ENCODE measurements around the gene FAN1. TPM values are rescaled to one million over a fixed set of nuclear protein-coding genes. Genes with fewer than 3 reads are reported as not detected.

Gene FAN1
- total and polyA plus RNA-seq, 4 experiments from 2014 or later = 7.5 to 25.9 (median 16.8) TPM

- CTCF ChIA-PET (ENCODE audit: partially characterized antibody) = no interaction called here
- POLR2A ChIA-PET (ENCODE audit: partially characterized antibody) = no interaction called here
- intact Hi-C loops (cut with micrococcal nuclease) = no loop called here
Observed at GRCh38 chr15:30939161-30939560, 35.4 kb downstream of the FAN1 start.

GRCh38 chr15:30940359-30940758 lies 36.6 kb downstream of the FAN1 start:
- Mint-ChIP-seq H3K4me1 (no peaks in the 10 kb centered on the region), H3K27me3 (no peaks in the 10 kb centered on the region), H3K36me3 (peaks cover 42 to 77% of the 10 kb centered on the region in 2 donors), H3K4me3 (no peak overlapping the region), H3K27ac (peak overlapping the region in 1 of 7 donors; percentile 36), H3K9me3 (no peaks in the 10 kb centered on the region)
- Histone ChIP-seq H3K9me3 (ENCODE audit: control insufficient read depth in 1 of 2, low read length in 2 of 2) (no peaks in the 10 kb centered on the region), H3K27me3 (ENCODE audit: insufficient read depth, low read length) (no peaks in the 10 kb centered on the region), H3K36me3 (ENCODE audit: insufficient read depth, low read length) (peaks cover 60% of the 10 kb centered on the region), H3K27ac (ENCODE audit: low read depth, low read length) (no peak overlapping the region), H3K4me3 (ENCODE audit: low read length in 2 of 2) (no peak overlapping the region), H3K4me1 (ENCODE audit: insufficient read depth, low read length) (no peaks in the 10 kb centered on the region)
- intact Hi-C loops (cut with micrococcal nuclease) = no loop called here
- POLR2A ChIA-PET (ENCODE audit: partially characterized antibody) = no interaction called here
- DNase-seq = no peak
- CTCF ChIA-PET (ENCODE audit: partially characterized antibody) = interaction anchor here (0.6 to 0.8 kb wide), 2 partner anchors 81 to 160 kb away, joined by 3 read pairs; no protein-coding TSS in a partner anchor

More at GRCh38 chr15:30939161-30939560, 35.4 kb downstream of the FAN1 start:
- H3K27me3 ChIP-seq (ENCODE audit: insufficient read depth, low read length) = no peaks in the 10 kb centered on the region
- peaks cover 59% of the 10 kb centered on the region for H3K36me3 ChIP-seq (ENCODE audit: insufficient read depth, low read length)
- no peak overlapping the region for H3K27ac Mint-ChIP-seq
- H3K36me3 Mint-ChIP-seq = peaks cover 45 to 77% of the 10 kb centered on the region in 2 donors
- H3K4me3 ChIP-seq (ENCODE audit: low read length in 2 of 2) = no peak overlapping the region
- H3K27me3 Mint-ChIP-seq = no peaks in the 10 kb centered on the region
- H3K9me3 ChIP-seq (ENCODE audit: control insufficient read depth in 1 of 2, low read length in 2 of 2) = no peaks in the 10 kb centered on the region
- no peak overlapping the region for H3K27ac ChIP-seq (ENCODE audit: low read depth, low read length)
- no peaks in the 10 kb centered on the region for H3K4me1 Mint-ChIP-seq
- no peaks in the 10 kb centered on the region for H3K4me1 ChIP-seq (ENCODE audit: insufficient read depth, low read length)
- DNase-seq = no peak
- H3K9me3 Mint-ChIP-seq = no peaks in the 10 kb centered on the region
- no peak overlapping the region for H3K4me3 Mint-ChIP-seq

- Histone ChIP-seq H3K27ac (ENCODE audit: low read depth, low read length) (no peak overlapping the region), H3K4me1 (ENCODE audit: insufficient read depth, low read length) (no peaks in the 10 kb centered on the region), H3K9me3 (ENCODE audit: control insufficient read depth in 1 of 2, low read length in 2 of 2) (no peaks in the 10 kb centered on the region), H3K36me3 (ENCODE audit: insufficient read depth, low read length) (peaks cover 68% of the 10 kb centered on the region), H3K4me3 (ENCODE audit: low read length in 2 of 2) (no peak overlapping the region), H3K27me3 (ENCODE audit: insufficient read depth, low read length) (no peaks in the 10 kb centered on the region)
- DNase-seq = no peak
- peaks cover 47 to 81% of the 10 kb centered on the region in 2 donors for H3K36me3 Mint-ChIP-seq
- no peaks in the 10 kb centered on the region for H3K27me3 Mint-ChIP-seq
- H3K4me1 Mint-ChIP-seq = no peaks in the 10 kb centered on the region
- H3K4me3 Mint-ChIP-seq = no peak overlapping the region
- POLR2A ChIA-PET (ENCODE audit: partially characterized antibody) = no interaction called here
- no peaks in the 10 kb centered on the region for H3K9me3 Mint-ChIP-seq
- intact Hi-C loops (cut with micrococcal nuclease) = no loop called here
- CTCF ChIA-PET (ENCODE audit: partially characterized antibody) = no interaction called here
- peak overlapping the region in 1 of 7 donors; percentile 48 for H3K27ac Mint-ChIP-seq
Observed at GRCh38 chr15:30941520-30941919, 37.8 kb downstream of the FAN1 start.

GRCh38 chr15:30943654-30944335 lies 40.1 kb downstream of the FAN1 start:
- H3K36me3 Mint-ChIP-seq = peaks cover 44 to 86% of the 10 kb centered on the region in 2 donors
- POLR2A ChIA-PET (ENCODE audit: partially characterized antibody) = no interaction called here
- H3K27ac Mint-ChIP-seq = no peak overlapping the region

GRCh38 chr15:30953183-30953582 lies 49.5 kb downstream of the FAN1 start:
- peaks cover 0 to 4% (median 0%) of the 10 kb centered on the region in 8 donors for H3K9me3 Mint-ChIP-seq
- no peak overlapping the region for H3K27ac Mint-ChIP-seq
- no peak overlapping the region for H3K4me3 ChIP-seq (ENCODE audit: low read length in 2 of 2)
- no peak overlapping the region for H3K27ac ChIP-seq (ENCODE audit: low read depth, low read length)
- no peaks in the 10 kb centered on the region for H3K27me3 Mint-ChIP-seq
- no peak for DNase-seq
- H3K27me3 ChIP-seq (ENCODE audit: insufficient read depth, low read length) = no peaks in the 10 kb centered on the region
- no peak overlapping the region for H3K4me3 Mint-ChIP-seq
- peaks cover 75 to 87% of the 10 kb centered on the region in 2 donors for H3K36me3 Mint-ChIP-seq
- ChIA-PET POLR2A (ENCODE audit: partially characterized antibody) (no interaction called here), CTCF (ENCODE audit: partially characterized antibody) (no interaction called here)
- peaks cover 0 to 2% (median under 1%) of the 10 kb centered on the region in 4 donors for H3K4me1 Mint-ChIP-seq
- H3K36me3 ChIP-seq (ENCODE audit: insufficient read depth, low read length) = peaks cover 55% of the 10 kb centered on the region
- H3K4me1 ChIP-seq (ENCODE audit: insufficient read depth, low read length) = no peaks in the 10 kb centered on the region
- intact Hi-C loops (cut with micrococcal nuclease) = no loop called here
- H3K9me3 ChIP-seq (ENCODE audit: control insufficient read depth in 1 of 2, low read length in 2 of 2) = no peaks in the 10 kb centered on the region

More at GRCh38 chr15:30943654-30944335, 40.1 kb downstream of the FAN1 start:
- Mint-ChIP-seq H3K9me3 (no peaks in the 10 kb centered on the region), H3K4me1 (no peaks in the 10 kb centered on the region), H3K4me3 (no peak overlapping the region), H3K27me3 (no peaks in the 10 kb centered on the region)
- Histone ChIP-seq H3K27ac (ENCODE audit: low read depth, low read length) (no peak overlapping the region), H3K4me3 (ENCODE audit: low read length in 2 of 2) (no peak overlapping the region), H3K4me1 (ENCODE audit: insufficient read depth, low read length) (no peaks in the 10 kb centered on the region), H3K27me3 (ENCODE audit: insufficient read depth, low read length) (no peaks in the 10 kb centered on the region), H3K36me3 (ENCODE audit: insufficient read depth, low read length) (peaks cover 64% of the 10 kb centered on the region), H3K9me3 (ENCODE audit: control insufficient read depth in 1 of 2, low read length in 2 of 2) (no peaks in the 10 kb centered on the region)
- CTCF ChIA-PET (ENCODE audit: partially characterized antibody) = interaction anchor here (0.7 kb wide), 2 partner anchors 34 to 146 kb away, joined by 3 to 4 read pairs; no protein-coding TSS in a partner anchor
- DNase-seq = no peak
- intact Hi-C loops (cut with micrococcal nuclease) = no loop called here

- CTCF ChIA-PET (ENCODE audit: partially characterized antibody) = no interaction called here
- peaks cover 56% of the 10 kb centered on the region for H3K36me3 ChIP-seq (ENCODE audit: insufficient read depth, low read length)
- H3K4me3 ChIP-seq (ENCODE audit: low read length in 2 of 2) = no peak overlapping the region
- Mint-ChIP-seq H3K27ac (peak overlapping the region in 4 of 7 donors; percentile 59 to 77 (median 62)), H3K36me3 (peaks cover 77 to 85% of the 10 kb centered on the region in 2 donors), H3K9me3 (peaks cover 0 to 4% (median 0%) of the 10 kb centered on the region in 8 donors), H3K4me1 (peaks cover 0 to 2% (median under 1%) of the 10 kb centered on the region in 4 donors), H3K4me3 (no peak overlapping the region), H3K27me3 (no peaks in the 10 kb centered on the region)
- intact Hi-C loops (cut with micrococcal nuclease) = no loop called here
- no peaks in the 10 kb centered on the region for H3K27me3 ChIP-seq (ENCODE audit: insufficient read depth, low read length)
- POLR2A ChIA-PET (ENCODE audit: partially characterized antibody) = interaction anchor here (0.6 kb wide), 1 partner anchor 8 kb away, joined by 3 read pairs; no protein-coding TSS in a partner anchor
- H3K27ac ChIP-seq (ENCODE audit: low read depth, low read length) = no peak overlapping the region
- DNase-seq = no peak
- H3K4me1 ChIP-seq (ENCODE audit: insufficient read depth, low read length) = no peaks in the 10 kb centered on the region
- no peaks in the 10 kb centered on the region for H3K9me3 ChIP-seq (ENCODE audit: control insufficient read depth in 1 of 2, low read length in 2 of 2)
Observed at GRCh38 chr15:30953731-30954378, 50.1 kb downstream of the FAN1 start.

GRCh38 chr15:30954674-30955073 lies 51.0 kb downstream of the FAN1 start:
- peak overlapping the region in 1 of 7 donors; percentile 13 for H3K27ac Mint-ChIP-seq
- intact Hi-C loops (cut with micrococcal nuclease) = no loop called here
- Histone ChIP-seq H3K36me3 (ENCODE audit: insufficient read depth, low read length) (peaks cover 64% of the 10 kb centered on the region), H3K4me3 (ENCODE audit: low read length in 2 of 2) (no peak overlapping the region), H3K27me3 (ENCODE audit: insufficient read depth, low read length) (no peaks in the 10 kb centered on the region), H3K27ac (ENCODE audit: low read depth, low read length) (no peak overlapping the region), H3K4me1 (ENCODE audit: insufficient read depth, low read length) (no peaks in the 10 kb centered on the region), H3K9me3 (ENCODE audit: control insufficient read depth in 1 of 2, low read length in 2 of 2) (no peaks in the 10 kb centered on the region)
- DNase-seq = no peak
- H3K4me1 Mint-ChIP-seq = peaks cover 0 to 2% (median under 1%) of the 10 kb centered on the region in 4 donors
- POLR2A ChIA-PET (ENCODE audit: partially characterized antibody) = interaction anchor here (0.6 kb wide), 1 partner anchor 9 kb away, joined by 3 read pairs; no protein-coding TSS in a partner anchor
- no peaks in the 10 kb centered on the region for H3K9me3 Mint-ChIP-seq
- no peak overlapping the region for H3K4me3 Mint-ChIP-seq
- no peaks in the 10 kb centered on the region for H3K27me3 Mint-ChIP-seq
- H3K36me3 Mint-ChIP-seq = peaks cover 77 to 87% of the 10 kb centered on the region in 2 donors
- CTCF ChIA-PET (ENCODE audit: partially characterized antibody) = no interaction called here

Data from CD4-positive, alpha-beta memory T cell (primary cell).